Central memory CD8-positive, alpha-beta T cell (primary cell): Measurements from ENCODE around the gene SOS2.

Experiments
- ATAC-seq: fragments of 150-1000 bp; cut with Tn5 transposase; replicated peaks from 2 replicates; pipeline ENCODE4 v1.10.0; 2022; ENCODE audit warnings: mild to moderate bottlenecking, moderate FRiP score, moderate number of reproducible peaks; ENCODE audit not compliant: poor library complexity, severe bottlenecking; ENCODE audit errors: extremely low read depth
- DNase-seq, 2 donors: peaks; one replicate each; pipeline ENCODE4 v3.0.0; 2021; ENCODE audit warnings: low spot score in 2 of 2
- H3K27ac Mint-ChIP-seq: one replicate; pipeline ENCODE4 v1.8.0; 2022; ENCODE audit warnings: low read depth, mild to moderate bottlenecking, moderate library complexity, mixed read lengths
- H3K27me3 Mint-ChIP-seq: one replicate; pipeline ENCODE4 v1.8.0; 2022; ENCODE audit warnings: mixed read lengths
- H3K36me3 Mint-ChIP-seq: one replicate; pipeline ENCODE4 v1.8.0; 2022; ENCODE audit warnings: mild to moderate bottlenecking, moderate library complexity, mixed read lengths; ENCODE audit not compliant: insufficient read depth
- H3K4me1 Mint-ChIP-seq: one replicate; pipeline ENCODE4 v1.8.0; 2022; ENCODE audit warnings: mixed read lengths
- H3K4me3 Mint-ChIP-seq: one replicate; pipeline ENCODE4 v1.8.0; 2022; ENCODE audit warnings: mild to moderate bottlenecking, moderate library complexity, mixed read lengths
- H3K9me3 Mint-ChIP-seq: one replicate; pipeline ENCODE4 v1.8.0; 2022; ENCODE audit warnings: mixed read lengths

SOS2 gene

DNA sequence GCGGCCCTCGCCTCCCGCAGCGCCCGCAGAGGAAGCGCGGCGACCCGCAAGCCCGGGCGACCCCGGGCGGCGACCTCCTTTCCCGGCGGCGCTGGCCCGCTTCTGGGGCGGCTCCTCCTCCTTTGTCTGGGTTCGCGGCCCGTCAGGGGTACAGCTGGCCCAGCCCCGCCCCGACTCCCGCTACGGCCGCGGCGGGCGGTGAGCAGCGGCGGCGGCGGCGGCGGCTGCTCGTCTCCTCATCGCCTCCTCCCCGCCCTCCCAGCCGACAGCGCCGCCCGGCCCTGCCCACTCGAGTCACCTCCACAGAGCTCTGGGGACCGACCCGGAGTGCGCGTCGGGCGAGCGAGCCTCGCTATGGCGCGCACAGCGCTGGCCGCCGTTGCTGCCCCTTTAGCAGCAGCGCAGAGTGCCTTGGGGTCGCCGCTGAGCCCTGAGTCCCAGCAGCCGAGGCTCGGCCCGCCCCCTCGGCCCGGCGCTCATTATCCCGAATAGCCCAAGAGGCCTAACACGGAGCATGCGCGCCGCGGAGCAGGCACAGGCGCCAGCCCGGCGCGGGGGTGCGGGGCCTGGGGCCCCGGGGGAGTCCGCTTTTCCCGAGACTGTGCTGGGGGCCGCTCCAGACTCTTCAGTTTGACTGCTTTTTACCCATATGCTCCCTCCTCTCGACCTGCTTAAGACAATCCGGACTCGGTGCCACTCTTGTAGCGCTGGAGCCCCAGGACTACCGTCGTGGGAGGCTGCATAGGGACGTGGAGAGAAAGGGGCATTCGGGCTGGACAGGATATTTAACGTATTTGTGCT, at the start of gene SOS2:
SOS2 (minus strand) TSS at position 104 of the 801 bp plus-strand sequence. CDS start 295 bp downstream, outside the sequence.
- Mint-ChIP-seq H3K36me3 (peaks cover 14% of the 10 kb centered on the region), H3K9me3 (no peaks in the 10 kb centered on the region), H3K27me3 (no peaks in the 10 kb centered on the region), H3K4me1 (peaks cover 35% of the 10 kb centered on the region), H3K27ac (peak within 1 kb of the TSS; percentile 91), H3K4me3 (peak within 1 kb of the TSS; percentile 80)
- DNase-seq (peak; percentile 64 to 71), ATAC-seq (peak; percentile 80)

DNA sequence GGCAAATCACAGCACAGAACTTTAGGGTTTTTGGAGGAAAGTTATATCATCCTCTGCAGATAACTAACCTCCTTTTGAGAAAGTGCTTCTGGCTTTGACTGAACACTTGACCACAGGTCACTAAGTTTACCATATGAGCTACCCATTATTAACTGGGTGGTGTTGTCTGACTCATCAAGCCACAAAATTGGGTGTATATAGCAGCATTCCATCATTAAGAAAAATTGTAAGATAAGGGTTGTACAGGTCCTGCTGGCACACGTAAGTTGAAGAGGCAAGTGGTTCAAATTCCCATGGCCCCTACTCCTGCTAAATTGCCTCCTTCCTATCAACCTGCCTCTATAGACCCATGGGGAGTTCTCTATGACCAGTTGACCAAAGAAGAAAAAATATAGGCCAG, 41.1 kb upstream of the SOS2 start:
- no peaks in the 10 kb centered on the region for H3K4me1 Mint-ChIP-seq
- no peak for DNase-seq
- no peaks in the 10 kb centered on the region for H3K27me3 Mint-ChIP-seq
- no peaks in the 10 kb centered on the region for H3K9me3 Mint-ChIP-seq
- no peak overlapping the region for H3K4me3 Mint-ChIP-seq
- H3K36me3 Mint-ChIP-seq, result peaks cover 2% of the 10 kb centered on the region
- no peak overlapping the region for H3K27ac Mint-ChIP-seq
- no peak for ATAC-seq

GRCh38 chr14:50270932-50271331, 39.6 kb upstream of the SOS2 start:
- Mint-ChIP-seq H3K4me3 (no peak overlapping the region), H3K4me1 (no peaks in the 10 kb centered on the region), H3K36me3 (no peaks in the 10 kb centered on the region), H3K27me3 (no peaks in the 10 kb centered on the region), H3K9me3 (no peaks in the 10 kb centered on the region), H3K27ac (no peak overlapping the region)
- DNase-seq, result no peak
- ATAC-seq, result no peak

DNA sequence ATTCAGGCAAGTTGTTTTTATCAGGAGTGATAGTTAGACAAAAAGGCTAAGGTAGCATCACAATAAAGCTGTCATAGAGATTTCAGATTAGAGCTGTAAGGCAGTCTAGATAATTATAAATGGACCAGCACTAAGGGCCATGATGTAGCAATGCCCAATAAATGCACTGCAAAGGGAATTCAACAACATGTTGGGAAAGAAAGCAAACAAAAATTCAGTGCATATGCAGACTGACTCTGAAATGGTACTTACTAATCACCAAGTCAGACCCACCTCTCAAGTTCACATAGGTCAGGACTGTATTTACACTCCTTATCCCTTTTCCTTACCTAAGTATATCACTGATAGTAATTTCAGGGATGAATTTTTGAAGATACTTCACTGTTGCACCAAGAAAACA, 33.7 kb upstream of the SOS2 start:
- DNase-seq (no peak), ATAC-seq (no peak)
- Mint-ChIP-seq H3K27ac (no peak overlapping the region), H3K9me3 (no peaks in the 10 kb centered on the region), H3K36me3 (peaks cover 2% of the 10 kb centered on the region), H3K4me1 (no peaks in the 10 kb centered on the region), H3K4me3 (no peak overlapping the region), H3K27me3 (no peaks in the 10 kb centered on the region)

DNA sequence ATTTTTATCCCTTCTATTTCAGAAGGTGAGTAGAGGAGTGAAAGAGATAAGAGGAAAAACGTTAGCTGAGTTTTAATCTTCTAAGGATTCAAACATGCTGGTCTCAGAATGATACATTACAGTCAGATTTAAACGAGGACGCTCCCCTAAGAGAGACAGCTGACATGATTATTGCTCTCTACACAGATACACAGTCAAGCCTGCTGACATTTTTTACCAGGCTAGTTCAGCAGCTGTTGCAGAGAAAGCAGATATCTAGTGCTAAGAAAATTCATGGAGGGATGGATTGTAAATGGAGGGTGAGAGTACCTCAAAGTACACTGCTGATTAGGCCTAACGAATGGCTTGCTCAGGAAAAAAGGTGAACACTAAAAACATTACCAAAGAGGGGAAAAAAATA, 31.9 kb upstream of the SOS2 start:
- peaks cover 2% of the 10 kb centered on the region for H3K36me3 Mint-ChIP-seq
- H3K9me3 Mint-ChIP-seq, result no peaks in the 10 kb centered on the region
- H3K27ac Mint-ChIP-seq, result no peak overlapping the region
- H3K4me3 Mint-ChIP-seq, result no peak overlapping the region
- DNase-seq, result no peak
- H3K4me1 Mint-ChIP-seq, result no peaks in the 10 kb centered on the region
- ATAC-seq, result no peak
- H3K27me3 Mint-ChIP-seq, result no peaks in the 10 kb centered on the region

DNA sequence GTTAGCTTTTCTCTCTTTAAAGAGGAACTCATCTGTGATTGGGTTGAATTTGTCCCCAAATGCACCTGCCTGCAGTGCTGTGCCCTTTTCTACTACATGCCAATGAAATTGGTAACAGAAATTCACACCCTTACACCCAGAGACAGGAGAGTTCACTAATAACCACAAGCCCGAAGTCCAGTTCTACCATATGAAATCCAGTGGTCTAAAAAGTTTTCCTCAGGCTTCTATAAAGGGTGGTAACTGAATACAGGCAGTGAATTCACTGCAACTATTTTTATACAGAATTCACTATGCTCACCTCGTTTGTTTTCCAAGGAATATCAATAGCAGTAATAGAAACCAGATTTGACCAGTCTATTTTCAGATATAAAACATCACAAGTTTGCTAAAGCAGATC, 31.5 kb upstream of the SOS2 start:
- no peak for ATAC-seq
- DNase-seq, result no peak
- H3K4me1 Mint-ChIP-seq, result no peaks in the 10 kb centered on the region
- H3K4me3 Mint-ChIP-seq, result no peak overlapping the region
- H3K27ac Mint-ChIP-seq, result no peak overlapping the region
- H3K9me3 Mint-ChIP-seq, result no peaks in the 10 kb centered on the region
- no peaks in the 10 kb centered on the region for H3K27me3 Mint-ChIP-seq
- H3K36me3 Mint-ChIP-seq, result peaks cover 2% of the 10 kb centered on the region

DNA sequence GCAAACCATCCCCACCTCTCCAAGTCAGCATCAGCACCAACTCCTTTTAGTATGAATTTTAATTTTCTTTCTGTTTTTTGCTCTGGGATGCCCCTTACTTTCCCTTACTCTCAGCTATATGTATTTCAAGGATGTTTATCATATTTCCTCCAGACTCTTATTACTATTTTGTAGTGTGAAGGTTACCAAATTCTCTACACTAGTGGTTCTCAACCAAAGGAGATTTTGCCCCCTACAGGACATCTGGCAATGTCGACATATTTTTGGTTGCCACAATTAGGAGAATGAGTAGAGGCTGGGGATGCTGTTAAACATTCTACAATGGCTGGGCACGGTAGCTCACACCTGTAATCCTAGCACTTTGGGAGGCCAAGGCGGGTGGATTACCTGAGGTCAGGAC, 29.1 kb upstream of the SOS2 start:
- peak; percentile 54 for ATAC-seq
- no peak for DNase-seq
- Mint-ChIP-seq H3K4me3 (no peak overlapping the region), H3K27ac (no peak overlapping the region), H3K9me3 (no peaks in the 10 kb centered on the region), H3K4me1 (no peaks in the 10 kb centered on the region), H3K36me3 (peaks cover 2% of the 10 kb centered on the region), H3K27me3 (no peaks in the 10 kb centered on the region)

DNA sequence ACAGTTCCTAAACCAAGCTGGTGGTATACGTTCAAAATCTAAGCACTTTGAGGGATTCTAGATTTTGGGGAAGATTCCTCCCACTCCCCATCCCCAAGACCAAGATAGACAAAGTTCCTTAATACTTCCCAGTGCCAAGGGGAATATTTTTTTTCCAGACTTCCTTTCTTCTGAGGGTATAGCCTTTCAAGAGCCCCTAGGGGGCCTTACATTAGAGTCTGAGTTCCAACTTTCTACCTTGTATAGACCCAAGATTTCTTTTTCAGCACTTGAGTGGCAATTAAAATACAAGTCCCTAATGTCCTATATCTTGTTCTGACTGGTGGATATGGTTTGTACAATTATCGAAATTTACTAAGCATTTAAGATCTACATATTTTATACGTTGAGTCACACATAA, 28.7 kb upstream of the SOS2 start:
- Mint-ChIP-seq H3K36me3 (peaks cover 2% of the 10 kb centered on the region), H3K27ac (no peak overlapping the region)
- ATAC-seq, result no peak

DNA sequence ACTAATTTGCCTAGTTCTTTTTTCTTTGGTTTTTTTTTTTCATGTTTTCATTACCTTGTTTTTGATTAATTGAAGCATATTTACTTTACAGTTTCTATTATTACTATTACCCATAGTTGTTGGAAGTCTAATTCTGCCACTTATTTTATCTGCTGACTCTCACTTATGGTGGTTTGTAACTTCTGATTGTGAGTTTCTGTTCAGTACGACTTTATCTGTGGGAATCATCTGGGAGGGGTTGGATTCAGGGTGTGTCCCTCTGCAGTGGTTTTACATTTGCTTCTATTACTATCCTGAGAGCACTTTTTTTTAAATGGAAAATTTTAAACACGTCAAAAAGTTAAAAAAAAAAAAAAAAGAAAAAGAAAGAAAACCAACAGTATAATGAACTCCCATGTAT, 26.4 kb upstream of the SOS2 start:
- Mint-ChIP-seq H3K27me3 (no peaks in the 10 kb centered on the region), H3K4me1 (no peaks in the 10 kb centered on the region), H3K27ac (no peak overlapping the region), H3K4me3 (no peak overlapping the region), H3K9me3 (no peaks in the 10 kb centered on the region), H3K36me3 (peaks cover 2% of the 10 kb centered on the region)
- no peak for DNase-seq
- ATAC-seq, result no peak

More for the DNA sequence above, 28.7 kb upstream of the SOS2 start:
- Mint-ChIP-seq H3K27me3 (no peaks in the 10 kb centered on the region), H3K4me3 (no peak overlapping the region), H3K9me3 (no peaks in the 10 kb centered on the region), H3K4me1 (no peaks in the 10 kb centered on the region)
- DNase-seq, result no peak

DNA sequence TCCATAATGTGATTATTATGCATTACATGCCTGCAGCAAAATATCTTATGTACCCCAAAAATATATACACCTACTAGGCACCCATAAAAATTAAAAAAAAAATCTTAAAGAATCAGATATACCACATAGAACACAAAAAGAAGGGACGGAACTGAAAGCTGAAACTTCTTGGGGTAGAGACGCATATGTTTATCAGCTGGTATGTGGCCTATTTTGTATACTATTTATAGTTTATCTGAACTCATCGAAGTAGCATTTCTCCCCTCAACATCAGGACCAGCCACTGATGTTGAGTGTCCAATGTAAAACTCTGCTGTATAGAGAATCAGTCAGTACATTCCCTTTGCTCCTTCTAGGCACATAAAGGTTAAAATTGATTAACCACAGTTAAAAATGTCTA, 22.9 kb upstream of the SOS2 start:
- DNase-seq (no peak), ATAC-seq (no peak)
- H3K36me3 Mint-ChIP-seq, result no peaks in the 10 kb centered on the region
- no peaks in the 10 kb centered on the region for H3K27me3 Mint-ChIP-seq
- no peak overlapping the region for H3K4me3 Mint-ChIP-seq
- no peaks in the 10 kb centered on the region for H3K9me3 Mint-ChIP-seq
- H3K27ac Mint-ChIP-seq, result no peak overlapping the region
- no peaks in the 10 kb centered on the region for H3K4me1 Mint-ChIP-seq

- no peak overlapping the region for H3K27ac Mint-ChIP-seq
- no peaks in the 10 kb centered on the region for H3K9me3 Mint-ChIP-seq
- ATAC-seq (no peak), DNase-seq (no peak)
- H3K36me3 Mint-ChIP-seq, result peaks cover 4% of the 10 kb centered on the region
- no peak overlapping the region for H3K4me3 Mint-ChIP-seq
- H3K27me3 Mint-ChIP-seq, result no peaks in the 10 kb centered on the region
- no peaks in the 10 kb centered on the region for H3K4me1 Mint-ChIP-seq
These were observed 17.9 kb upstream of the SOS2 start for GRCh38 chr14:50249136-50249775.

- H3K4me3 Mint-ChIP-seq, result no peak overlapping the region
- peaks cover 4% of the 10 kb centered on the region for H3K36me3 Mint-ChIP-seq
- H3K27ac Mint-ChIP-seq, result no peak overlapping the region
- DNase-seq (no peak), ATAC-seq (no peak)
- H3K4me1 Mint-ChIP-seq, result no peaks in the 10 kb centered on the region
- H3K27me3 Mint-ChIP-seq, result no peaks in the 10 kb centered on the region
- H3K9me3 Mint-ChIP-seq, result no peaks in the 10 kb centered on the region
These were observed 15.9 kb upstream of the SOS2 start for GRCh38 chr14:50247245-50247644.

GRCh38 chr14:50242566-50243310, 11.4 kb upstream of the SOS2 start:
- no peak overlapping the region for H3K27ac Mint-ChIP-seq
- no peak overlapping the region for H3K4me3 Mint-ChIP-seq
- no peaks in the 10 kb centered on the region for H3K9me3 Mint-ChIP-seq
- no peaks in the 10 kb centered on the region for H3K4me1 Mint-ChIP-seq
- H3K36me3 Mint-ChIP-seq, result peaks cover 4% of the 10 kb centered on the region
- ATAC-seq, result no peak
- DNase-seq, result no peak
- H3K27me3 Mint-ChIP-seq, result no peaks in the 10 kb centered on the region
